CD4-positive, alpha-beta T cell (primary cell): ENCODE data around the gene LHX6. TPM values are rescaled to one million over a fixed set of nuclear protein-coding genes. Genes with fewer than 3 reads are reported as not detected.

ENCODE experiments used
- ATAC-seq: fragments of 200-7000 bp; cut with Tn5 transposase; one replicate; pipeline ENCODE4 v1.10.0; 2022; ENCODE audit warnings: mild to moderate bottlenecking; ENCODE audit not compliant: poor library complexity
- CTCF ChIA-PET: fragments of 350-600 bp; sonication (Branson Sonifier 250); formaldehyde crosslinking; loops from one replicate; lab custom pipeline; 2021; ENCODE audit warnings: antibody characterized with exemption, inconsistent platforms; lab: Charles Lee
- POLR2A ChIA-PET: fragments of 350-600 bp; sonication (Branson Sonifier 250); formaldehyde crosslinking; loops from one replicate; lab custom pipeline; 2021; ENCODE audit warnings: antibody characterized with exemption, inconsistent platforms; lab: Charles Lee
- DNase-seq, 14 experiments: peaks; one replicate each; pipeline ENCODE4 v3.0.0-alpha.2; 2013 to 2020; ENCODE audit warnings: mixed read lengths in 2 of 14
- H3K27ac ChIP-seq, 2 donors: one replicate each; pipeline versions ENCODE4 v1.5.1 to v1.7.0; 2013; ENCODE audit warnings: low read length in 2 of 2, low read depth in 1 of 2, mild to moderate bottlenecking in 1 of 2
- H3K27me3 ChIP-seq, 2 experiments: 1 replicate in 1 of 2; 2 replicates in 1 of 2; pipeline versions ENCODE4 v1.6.1 to v1.7.0; 2013; ENCODE audit warnings: low read length in 2 of 2, control low read depth in 1 of 2, mild to moderate bottlenecking in 1 of 2, moderate library complexity in 1 of 2; ENCODE audit not compliant: insufficient read depth in 2 of 2, control insufficient read depth in 1 of 2
- H3K36me3 ChIP-seq: one replicate; pipeline ENCODE4 v1.6.1; 2013; ENCODE audit warnings: low read length, control low read depth; ENCODE audit not compliant: insufficient read depth
- H3K4me1 ChIP-seq: one replicate; pipeline ENCODE4 v1.6.1; 2013; ENCODE audit warnings: low read length, control low read depth; ENCODE audit not compliant: insufficient read depth
- H3K4me3 ChIP-seq: one replicate; pipeline ENCODE4 v1.5.1; 2013; ENCODE audit warnings: mild to moderate bottlenecking, low read length, moderate library complexity
- H3K9me3 ChIP-seq, 2 experiments: 1 replicate in 1 of 2; 2 replicates in 1 of 2; pipeline versions ENCODE4 v1.6.1 to v1.7.0; 2013; ENCODE audit warnings: low read length in 2 of 2, mild to moderate bottlenecking in 2 of 2, control low read depth in 1 of 2, moderate library complexity in 1 of 2; ENCODE audit not compliant: control insufficient read depth in 1 of 2, insufficient read depth in 1 of 2
- H3K27ac Mint-ChIP-seq: one replicate; pipeline ENCODE4 v1.8.0; 2020; ENCODE audit warnings: mixed read lengths
- H3K27me3 Mint-ChIP-seq: one replicate; pipeline ENCODE4 v1.8.0; 2021; ENCODE audit warnings: mixed read lengths
- H3K36me3 Mint-ChIP-seq: one replicate; pipeline ENCODE4 v1.8.0; 2021; ENCODE audit warnings: low read depth, mixed read lengths
- H3K4me1 Mint-ChIP-seq: one replicate; pipeline ENCODE4 v1.8.0; 2021; ENCODE audit warnings: low read depth, mixed read lengths
- H3K4me3 Mint-ChIP-seq: one replicate; pipeline ENCODE4 v1.8.0; 2020; ENCODE audit warnings: mild to moderate bottlenecking, mixed read lengths
- H3K9me3 Mint-ChIP-seq: one replicate; pipeline ENCODE4 v1.8.0; 2020; ENCODE audit warnings: mixed read lengths
- intact Hi-C, 2 experiments: fragments of 100-400 bp; cut with DNase I in 1 of 2; cut with micrococcal nuclease in 1 of 2; formaldehyde crosslinking; loops; one replicate each; pipeline versions ENCODE4 v1.15.1 to v1.9.0; 2023 to 2025; cut with DNase I, micrococcal nuclease
- total RNA-seq, 174 experiments: library from RNA in 2 of 174; stranded (reverse) in 2 of 174; gene quantifications; one replicate each; pipeline ENCODE4 v1.2.3 and lab custom pipeline; 2021 to 2026
- TF ChIP-seq, protein P1 (sequence below): fragments of 200-600 bp; IDR thresholded peaks from one replicate; pipeline ENCODE4 v1.8.0; 2022; ENCODE audit warnings: antibody characterized with exemption, mild to moderate bottlenecking

Gene LHX6
- total RNA-seq, 2 experiments from 2014 or later = not detected

DNA sequence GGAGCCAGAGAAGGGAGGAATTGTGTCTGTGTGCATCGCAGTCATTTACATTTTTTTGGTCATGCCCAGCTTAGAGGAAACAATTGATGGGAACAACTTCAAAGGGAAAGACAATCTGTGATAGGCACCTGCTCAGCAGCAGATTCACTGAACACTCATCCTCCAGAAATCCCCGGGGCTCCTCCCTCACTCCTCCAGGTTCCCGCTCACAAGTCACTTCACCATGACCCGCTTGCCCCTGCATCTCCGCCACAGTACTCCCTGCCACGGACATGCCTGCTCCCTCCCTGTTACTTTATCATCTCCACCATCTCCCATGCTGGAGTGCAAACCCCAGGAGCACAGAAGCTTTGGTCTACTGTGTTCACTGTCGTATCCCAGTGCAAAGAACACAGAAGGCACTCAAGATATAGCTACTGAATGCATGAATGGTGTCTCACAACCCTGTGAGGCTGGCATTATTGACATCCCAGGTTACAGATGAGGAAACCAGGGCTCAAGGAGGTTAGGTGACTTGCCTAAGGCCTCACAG, 16.2 kb downstream of the LHX6 start:
- Histone ChIP-seq H3K36me3 (no peaks in the 10 kb centered on the region), H3K4me3 (no peak overlapping the region), H3K4me1 (peaks cover 13% of the 10 kb centered on the region), H3K9me3 (peaks cover 0 to 15% of the 10 kb centered on the region in 2 experiments), H3K27me3 (peaks cover 41 to 65% of the 10 kb centered on the region in 2 experiments), H3K27ac (no peak overlapping the region)
- peak overlapping the region; percentile 13 for H3K4me3 Mint-ChIP-seq
- H3K9me3 Mint-ChIP-seq = no peaks in the 10 kb centered on the region
- POLR2A ChIA-PET = no interaction called here
- intact Hi-C loops = no loop called here
- ATAC-seq (no peak), DNase-seq (no peak)
- H3K36me3 Mint-ChIP-seq = no peaks in the 10 kb centered on the region
- H3K27ac Mint-ChIP-seq = no peak overlapping the region
- CTCF ChIA-PET = no interaction called here
- H3K27me3 Mint-ChIP-seq = peaks cover 87% of the 10 kb centered on the region
- H3K4me1 Mint-ChIP-seq = no peaks in the 10 kb centered on the region
- TF ChIP-seq, protein P1, sequence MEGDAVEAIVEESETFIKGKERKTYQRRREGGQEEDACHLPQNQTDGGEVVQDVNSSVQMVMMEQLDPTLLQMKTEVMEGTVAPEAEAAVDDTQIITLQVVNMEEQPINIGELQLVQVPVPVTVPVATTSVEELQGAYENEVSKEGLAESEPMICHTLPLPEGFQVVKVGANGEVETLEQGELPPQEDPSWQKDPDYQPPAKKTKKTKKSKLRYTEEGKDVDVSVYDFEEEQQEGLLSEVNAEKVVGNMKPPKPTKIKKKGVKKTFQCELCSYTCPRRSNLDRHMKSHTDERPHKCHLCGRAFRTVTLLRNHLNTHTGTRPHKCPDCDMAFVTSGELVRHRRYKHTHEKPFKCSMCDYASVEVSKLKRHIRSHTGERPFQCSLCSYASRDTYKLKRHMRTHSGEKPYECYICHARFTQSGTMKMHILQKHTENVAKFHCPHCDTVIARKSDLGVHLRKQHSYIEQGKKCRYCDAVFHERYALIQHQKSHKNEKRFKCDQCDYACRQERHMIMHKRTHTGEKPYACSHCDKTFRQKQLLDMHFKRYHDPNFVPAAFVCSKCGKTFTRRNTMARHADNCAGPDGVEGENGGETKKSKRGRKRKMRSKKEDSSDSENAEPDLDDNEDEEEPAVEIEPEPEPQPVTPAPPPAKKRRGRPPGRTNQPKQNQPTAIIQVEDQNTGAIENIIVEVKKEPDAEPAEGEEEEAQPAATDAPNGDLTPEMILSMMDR = no peak

DNA sequence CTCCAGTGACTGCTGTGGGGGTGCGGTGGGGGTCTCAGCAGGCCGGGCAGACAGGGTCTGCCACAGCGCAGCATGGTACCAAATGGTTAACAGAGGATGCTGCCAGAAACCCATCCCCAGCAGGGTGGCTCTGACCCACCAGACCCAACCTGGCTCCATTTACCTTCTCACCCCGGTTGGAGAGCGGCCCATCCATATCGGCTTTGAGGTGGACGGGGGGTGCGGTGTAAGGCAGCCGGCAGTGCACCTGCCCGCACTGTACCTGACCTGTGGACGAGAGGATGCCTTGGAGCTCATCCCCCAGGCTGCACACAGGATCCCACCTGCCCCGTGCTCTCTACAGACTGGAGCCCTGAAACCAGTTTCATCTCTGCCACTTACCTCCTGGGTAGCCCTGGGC, 19.3 kb downstream of the LHX6 start:
- no peaks in the 10 kb centered on the region for H3K36me3 ChIP-seq
- ATAC-seq (no peak), DNase-seq (no peak)
- peaks cover 13% of the 10 kb centered on the region for H3K4me1 ChIP-seq
- Mint-ChIP-seq H3K36me3 (no peaks in the 10 kb centered on the region), H3K27ac (no peak overlapping the region), H3K27me3 (peaks cover 71% of the 10 kb centered on the region), H3K4me1 (no peaks in the 10 kb centered on the region), H3K4me3 (no peak overlapping the region), H3K9me3 (no peaks in the 10 kb centered on the region)
- no peak overlapping the region for H3K27ac ChIP-seq
- TF ChIP-seq, protein P1 = no peak
- peaks cover 0 to 11% of the 10 kb centered on the region in 2 experiments for H3K9me3 ChIP-seq
- no peak overlapping the region for H3K4me3 ChIP-seq
- CTCF ChIA-PET = no interaction called here
- intact Hi-C loops = no loop called here
- H3K27me3 ChIP-seq = peaks cover 34 to 38% of the 10 kb centered on the region in 2 experiments
- POLR2A ChIA-PET = no interaction called here

DNA sequence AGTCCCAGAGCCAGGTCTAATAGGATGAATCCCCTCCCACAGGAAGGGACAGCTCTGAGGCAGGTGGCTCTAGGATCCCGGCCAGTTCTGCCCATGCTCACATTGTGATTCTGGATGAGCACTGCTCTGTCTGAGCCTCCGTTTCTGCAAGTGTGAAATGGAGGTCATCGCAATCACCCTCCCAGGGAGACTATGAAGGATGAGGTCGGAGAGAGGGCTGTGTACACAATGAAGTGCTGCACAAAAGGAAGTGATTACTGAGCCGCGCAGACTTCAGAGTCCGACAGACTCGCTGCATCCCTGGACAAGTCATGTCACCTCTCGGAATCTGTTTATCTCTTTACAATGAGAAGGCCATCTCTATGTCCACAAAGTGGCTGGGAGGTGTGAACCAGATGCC, 21.7 kb downstream of the LHX6 start:
- H3K27ac Mint-ChIP-seq = no peak overlapping the region

More for the DNA sequence above, 21.7 kb downstream of the LHX6 start:
- Mint-ChIP-seq H3K4me3 (no peak overlapping the region), H3K4me1 (no peaks in the 10 kb centered on the region), H3K27me3 (peaks cover 53% of the 10 kb centered on the region), H3K36me3 (no peaks in the 10 kb centered on the region), H3K9me3 (no peaks in the 10 kb centered on the region)
- no peaks in the 10 kb centered on the region for H3K9me3 ChIP-seq
- ATAC-seq (no peak), DNase-seq (no peak)
- H3K27ac ChIP-seq = no peak overlapping the region
- POLR2A ChIA-PET = no interaction called here
- CTCF ChIA-PET = no interaction called here
- H3K27me3 ChIP-seq = peaks cover 17 to 19% of the 10 kb centered on the region in 2 experiments
- H3K4me1 ChIP-seq = no peaks in the 10 kb centered on the region
- intact Hi-C loops = no loop called here
- TF ChIP-seq, protein P1 = no peak
- H3K36me3 ChIP-seq = no peaks in the 10 kb centered on the region
- H3K4me3 ChIP-seq = no peak overlapping the region
